Lower leg skin (tissue), 3 donors: Measurements from ENCODE around the gene SHROOM3.

Experiments used
- CTCF ChIP-seq, 3 donors: fragments of 450-650 bp; IDR thresholded peaks; one replicate each; pipeline ENCODE4 v1.5.1; 2016; ENCODE audit warnings: antibody characterized with exemption in 3 of 3, mild to moderate bottlenecking in 3 of 3, moderate library complexity in 2 of 3
- POLR2A ChIP-seq, 2 donors: fragments of 450-650 bp; IDR thresholded peaks; one replicate each; pipeline ENCODE4 v1.6.1; 2016 to 2017; ENCODE audit warnings: antibody characterized with exemption in 2 of 2, mild to moderate bottlenecking in 1 of 2, moderate library complexity in 1 of 2

GRCh38 chr4:76458297-76458696 lies 23.3 kb downstream of the SHROOM3 start:
- no peak for TF ChIP-seq CTCF (IDR thresholded peaks at IDR 0.05)
- no peak for TF ChIP-seq POLR2A (IDR thresholded peaks at IDR 0.05)
